WTC11 (cell line): ENCODE results near the gene ARHGAP44. TPM values are rescaled to one million over a fixed set of nuclear protein-coding genes. Genes with fewer than 3 reads are reported as not detected.

Experiments
- ATAC-seq: fragments of 200-7000 bp; cut with Tn5 transposase; 2 replicates; pipeline ENCODE4 v1.10.0; 2021; ENCODE audit warnings: mild to moderate bottlenecking, moderate library complexity
- CTCF ChIA-PET: fragments of 300-600 bp; sonication (Branson Sonifier 250); formaldehyde crosslinking; loops from one replicate; lab custom pipeline; 2021; ENCODE audit warnings: antibody characterized with exemption; lab: Charles Lee
- POLR2A ChIA-PET: fragments of 350-600 bp; sonication (Branson Sonifier 250); formaldehyde crosslinking; loops from one replicate; lab custom pipeline; 2021; ENCODE audit warnings: antibody characterized with exemption; lab: Charles Lee
- DNase-seq: peaks from one replicate; pipeline ENCODE4 v3.0.0; 2021; ENCODE audit warnings: low spot score
- H3K27ac Mint-ChIP-seq: 2 replicates; pipeline ENCODE4 v1.8.0; 2021; ENCODE audit warnings: mixed read lengths
- H3K27me3 Mint-ChIP-seq: 2 replicates; pipeline ENCODE4 v1.8.0; 2021; ENCODE audit warnings: low read depth, mild to moderate bottlenecking, moderate library complexity, mixed read lengths
- H3K36me3 Mint-ChIP-seq: 2 replicates; pipeline ENCODE4 v1.8.0; 2021; ENCODE audit warnings: mixed read lengths
- H3K4me1 Mint-ChIP-seq: 2 replicates; pipeline ENCODE4 v1.8.0; 2022; ENCODE audit warnings: mixed read lengths
- H3K4me3 Mint-ChIP-seq: 2 replicates; pipeline ENCODE4 v1.8.0; 2021; ENCODE audit warnings: mild to moderate bottlenecking, moderate library complexity, mixed read lengths
- H3K9me3 Mint-ChIP-seq: 2 replicates; pipeline ENCODE4 v1.8.0; 2021; ENCODE audit warnings: mixed read lengths
- GABPB1 ChIP-seq: sonication (generic); formaldehyde crosslinking; IDR thresholded peaks from 2 replicates; pipeline ENCODE4 v1.8.1; 2023; ENCODE audit warnings: mild to moderate bottlenecking, missing genetic modification reagents
- HMGA2 ChIP-seq: fragments of 250-450 bp; sonication (Bioruptor Pico); IDR thresholded peaks from 2 replicates; pipeline ENCODE4 v1.4.0; 2021; ENCODE audit warnings: mild to moderate bottlenecking, moderate library complexity
- MYBL2 ChIP-seq: sonication (generic); formaldehyde crosslinking; IDR thresholded peaks from 2 replicates; pipeline ENCODE4 v1.8.1; 2023; ENCODE audit warnings: mild to moderate bottlenecking, moderate library complexity, missing genetic modification reagents
- NFATC4 ChIP-seq: fragments of 250-450 bp; sonication (Bioruptor Pico); IDR thresholded peaks from 2 replicates; pipeline ENCODE4 v1.9.0; 2021; ENCODE audit warnings: mild to moderate bottlenecking
- NR1H2 ChIP-seq: sonication (generic); formaldehyde crosslinking; IDR thresholded peaks from 2 replicates; pipeline ENCODE4 v1.9.0; 2021; ENCODE audit warnings: mild to moderate bottlenecking, moderate library complexity, missing genetic modification reagents
- SP1 ChIP-seq: sonication (generic); formaldehyde crosslinking; conservative IDR thresholded peaks from 2 replicates; pipeline ENCODE4 v1.8.1; 2022; ENCODE audit warnings: missing genetic modification reagents
- TEAD4 ChIP-seq: sonication (generic); formaldehyde crosslinking; IDR thresholded peaks from 2 replicates; pipeline ENCODE4 v1.8.0; 2022; ENCODE audit warnings: mild to moderate bottlenecking, missing genetic modification reagents
- ZNF263 ChIP-seq: sonication (generic); formaldehyde crosslinking; IDR thresholded peaks from 2 replicates; pipeline ENCODE4 v1.8.1; 2022; ENCODE audit warnings: low read depth, mild to moderate bottlenecking, moderate library complexity, missing genetic modification reagents
- ZNF396 ChIP-seq: fragments of 250-450 bp; sonication (Bioruptor Pico); IDR thresholded peaks from 2 replicates; pipeline ENCODE4 v1.8.0; 2021; ENCODE audit warnings: mild to moderate bottlenecking, moderate library complexity, borderline replicate concordance
- total RNA-seq: library from RNA; stranded (reverse); gene quantifications from 3 replicates; pipeline ENCODE4 v1.2.3, GENCODE V29; 2021
- TF ChIP-seq, protein P1 (sequence below): sonication (generic); formaldehyde crosslinking; IDR thresholded peaks from 2 replicates; pipeline ENCODE4 v1.8.0; 2022; ENCODE audit warnings: mild to moderate bottlenecking, missing genetic modification reagents
- TF ChIP-seq, protein P2 (sequence below): fragments of 200-600 bp; IDR thresholded peaks from 2 replicates; pipeline ENCODE4 v1.8.0; 2022; ENCODE audit warnings: antibody characterized with exemption
- TF ChIP-seq, protein P3 (sequence below): fragments of 250-450 bp; sonication (Bioruptor Pico); IDR thresholded peaks from 2 replicates; pipeline ENCODE4 v1.9.0; 2021; ENCODE audit warnings: mild to moderate bottlenecking

ARHGAP44 gene
- total RNA-seq, 1 experiment from 2014 or later = 23.8 TPM

DNA sequence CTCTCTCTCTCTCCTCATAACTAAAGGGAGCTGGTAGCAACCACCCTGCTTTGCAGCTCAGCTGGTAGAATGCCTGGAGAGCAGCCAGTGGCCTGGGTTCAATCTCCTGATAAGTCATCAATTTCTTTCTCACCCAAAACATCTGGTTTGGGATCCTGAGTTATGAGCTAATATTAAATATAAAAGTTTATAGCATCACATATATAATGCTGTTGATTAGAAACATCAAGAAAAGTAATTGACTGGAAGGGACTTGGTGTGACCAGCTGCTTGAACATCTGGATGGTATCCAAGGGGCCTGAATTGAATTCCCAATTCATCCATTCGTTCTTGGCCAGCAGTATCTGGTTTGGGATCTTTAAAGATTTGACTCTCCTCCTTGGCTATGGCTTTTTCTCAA is 240.8 kb downstream of the ARHGAP44 start (continued):
- TF ChIP-seq NFATC4 (CRISPR knock-in tag) (no peak), TEAD4 (no peak), HMGA2 (no peak), ZNF396 (CRISPR knock-in tag) (no peak)
- TF ChIP-seq, protein P1, sequence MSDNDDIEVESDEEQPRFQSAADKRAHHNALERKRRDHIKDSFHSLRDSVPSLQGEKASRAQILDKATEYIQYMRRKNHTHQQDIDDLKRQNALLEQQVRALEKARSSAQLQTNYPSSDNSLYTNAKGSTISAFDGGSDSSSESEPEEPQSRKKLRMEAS = no peak
- TF ChIP-seq, all 79 proteins: peak for 0

DNA sequence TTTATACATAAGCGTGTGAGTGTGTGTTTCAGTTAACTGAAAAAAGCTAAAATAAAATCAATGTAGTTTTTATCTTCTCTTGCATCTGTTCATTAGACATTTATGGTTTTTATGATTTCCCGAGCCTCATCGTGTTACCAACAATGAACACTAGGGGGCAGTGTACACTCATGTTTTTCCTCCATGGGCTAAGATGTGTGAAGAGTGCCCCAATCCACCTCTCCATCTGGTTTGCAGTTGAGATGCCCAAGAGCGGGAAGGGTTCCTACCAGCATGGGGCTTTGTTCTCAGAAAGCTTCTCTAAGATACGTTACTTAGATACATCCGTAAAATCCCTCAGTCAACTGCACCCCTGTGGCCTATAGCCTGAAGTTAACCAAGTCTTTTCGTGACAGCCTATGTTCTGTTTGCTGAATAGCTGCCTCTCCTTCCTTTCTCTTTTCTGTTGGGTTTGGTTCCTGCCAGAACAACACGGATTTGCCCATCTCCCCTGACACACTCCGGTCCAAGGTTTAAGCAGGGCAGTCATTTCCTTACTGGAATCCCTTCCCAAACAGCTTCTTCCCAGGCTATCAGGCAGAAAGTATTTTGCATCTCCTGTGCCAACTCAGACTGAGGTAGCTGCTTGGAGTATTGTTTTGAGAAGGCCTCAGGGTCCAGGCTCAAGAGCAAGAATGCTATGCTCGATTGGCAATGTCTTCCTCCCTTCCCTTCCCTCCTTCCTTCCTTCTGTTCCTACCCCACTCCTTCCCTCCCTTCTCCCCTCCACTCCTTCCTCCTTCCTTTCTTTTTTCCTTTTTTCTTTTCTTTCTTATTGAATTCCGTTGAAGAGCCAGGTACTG is 241.4 kb downstream of the ARHGAP44 start:
- CTCF ChIA-PET = interaction anchor here (0.6 to 3.9 kb wide), 19 partner anchors 10 to 557 kb away, joined by 3 to 48 read pairs (median 4); partner anchors contain the start of gene ELAC2
- POLR2A ChIA-PET = no interaction called here
- H3K4me3 Mint-ChIP-seq = no peak overlapping the region
- peak; percentile 62 for ATAC-seq
- peaks cover 3% of the 10 kb centered on the region; the same call in 1 of the 2 replicates for H3K36me3 Mint-ChIP-seq
- no peak overlapping the region for H3K27ac Mint-ChIP-seq
- TF ChIP-seq, protein P2, sequence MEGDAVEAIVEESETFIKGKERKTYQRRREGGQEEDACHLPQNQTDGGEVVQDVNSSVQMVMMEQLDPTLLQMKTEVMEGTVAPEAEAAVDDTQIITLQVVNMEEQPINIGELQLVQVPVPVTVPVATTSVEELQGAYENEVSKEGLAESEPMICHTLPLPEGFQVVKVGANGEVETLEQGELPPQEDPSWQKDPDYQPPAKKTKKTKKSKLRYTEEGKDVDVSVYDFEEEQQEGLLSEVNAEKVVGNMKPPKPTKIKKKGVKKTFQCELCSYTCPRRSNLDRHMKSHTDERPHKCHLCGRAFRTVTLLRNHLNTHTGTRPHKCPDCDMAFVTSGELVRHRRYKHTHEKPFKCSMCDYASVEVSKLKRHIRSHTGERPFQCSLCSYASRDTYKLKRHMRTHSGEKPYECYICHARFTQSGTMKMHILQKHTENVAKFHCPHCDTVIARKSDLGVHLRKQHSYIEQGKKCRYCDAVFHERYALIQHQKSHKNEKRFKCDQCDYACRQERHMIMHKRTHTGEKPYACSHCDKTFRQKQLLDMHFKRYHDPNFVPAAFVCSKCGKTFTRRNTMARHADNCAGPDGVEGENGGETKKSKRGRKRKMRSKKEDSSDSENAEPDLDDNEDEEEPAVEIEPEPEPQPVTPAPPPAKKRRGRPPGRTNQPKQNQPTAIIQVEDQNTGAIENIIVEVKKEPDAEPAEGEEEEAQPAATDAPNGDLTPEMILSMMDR = peak; percentile 54
- no peak for TF ChIP-seq GABPB1 (CRISPR knock-in tag)
- peaks cover 12% of the 10 kb centered on the region for H3K27me3 Mint-ChIP-seq
- H3K9me3 Mint-ChIP-seq = peaks cover 14% of the 10 kb centered on the region
- no peak for DNase-seq
- peaks cover 7% of the 10 kb centered on the region for H3K4me1 Mint-ChIP-seq

DNA sequence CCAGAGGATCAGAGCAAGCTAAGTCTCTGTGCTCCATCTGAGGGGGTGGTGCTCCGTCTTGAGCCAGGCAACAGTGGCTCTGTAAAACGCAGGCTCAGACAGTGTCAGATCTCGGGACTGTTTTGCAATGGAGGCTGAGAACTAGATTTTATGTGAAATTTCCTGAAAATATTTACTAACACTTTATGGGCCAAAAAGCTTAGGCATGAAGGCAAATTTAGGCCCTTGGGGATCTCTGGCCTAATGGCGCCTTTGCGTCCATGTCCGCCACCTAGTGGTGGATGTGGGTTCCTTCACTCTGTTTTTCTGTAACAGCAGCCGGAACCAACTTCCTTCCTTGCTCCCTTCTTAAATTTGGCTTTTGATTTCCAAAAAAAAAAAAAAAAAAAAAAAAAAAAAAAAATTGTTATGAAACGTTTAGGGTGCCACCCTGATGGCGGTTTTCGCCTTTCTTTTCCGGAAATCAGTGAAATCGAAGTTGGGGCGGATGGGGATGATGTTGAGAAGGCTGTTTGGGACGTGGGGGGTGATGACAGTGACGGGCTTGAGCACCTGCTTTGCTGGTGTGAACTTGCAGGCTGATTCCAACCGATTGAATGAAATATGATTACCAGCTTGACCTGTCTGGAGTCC is 242.5 kb downstream of the ARHGAP44 start:
- H3K36me3 Mint-ChIP-seq = peaks cover 9% of the 10 kb centered on the region
- peaks cover 25% of the 10 kb centered on the region for H3K9me3 Mint-ChIP-seq
- no peak overlapping the region for H3K27ac Mint-ChIP-seq
- H3K4me3 Mint-ChIP-seq = no peak overlapping the region
- H3K27me3 Mint-ChIP-seq = peaks cover 8% of the 10 kb centered on the region
- DNase-seq (peak; percentile 56), ATAC-seq (peak; percentile 61; the same call in 1 of the 2 replicates)
- POLR2A ChIA-PET = interaction anchor here (1.0 kb wide), 1 partner anchor 14 kb away, joined by 3 read pairs; the partner anchor contains the start of gene ELAC2
- CTCF ChIA-PET = interaction anchor here (0.6 to 3.9 kb wide), 26 partner anchors 8 to 1895 kb away, joined by 3 to 48 read pairs (median 4); partner anchors contain the start of gene ELAC2
- TF ChIP-seq, protein P3, sequence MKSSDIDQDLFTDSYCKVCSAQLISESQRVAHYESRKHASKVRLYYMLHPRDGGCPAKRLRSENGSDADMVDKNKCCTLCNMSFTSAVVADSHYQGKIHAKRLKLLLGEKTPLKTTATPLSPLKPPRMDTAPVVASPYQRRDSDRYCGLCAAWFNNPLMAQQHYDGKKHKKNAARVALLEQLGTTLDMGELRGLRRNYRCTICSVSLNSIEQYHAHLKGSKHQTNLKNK = no peak
- peak; percentile 40; the same call in 1 of the 2 replicates for TF ChIP-seq ZNF263
- TF ChIP-seq, protein P2 = peak; percentile 86
- TF ChIP-seq, all 79 proteins: peak for 2
- peaks cover 7% of the 10 kb centered on the region for H3K4me1 Mint-ChIP-seq

DNA sequence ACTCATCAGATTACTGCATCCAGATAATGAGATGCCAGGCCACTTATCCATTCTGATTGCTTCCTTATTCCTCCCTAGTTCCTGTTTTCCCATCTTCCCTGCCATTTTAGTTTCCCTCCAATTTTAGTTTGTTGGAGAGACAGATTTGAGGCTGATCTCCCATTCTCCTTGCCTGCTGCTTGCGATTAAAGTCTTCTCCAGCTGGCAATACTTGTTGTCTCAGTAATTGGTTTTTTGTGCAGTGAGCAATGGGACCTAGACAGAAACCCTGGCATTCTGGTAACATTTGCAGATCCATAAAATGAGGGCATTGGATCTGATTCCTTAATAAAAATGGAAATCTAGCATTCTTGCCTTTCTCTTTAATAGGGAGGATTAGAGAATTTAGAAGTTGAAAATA is 246.1 kb downstream of the ARHGAP44 start:
- DNase-seq (no peak), ATAC-seq (no peak)
- TF ChIP-seq MYBL2 (CRISPR knock-in tag) (no peak), NR1H2 (CRISPR knock-in tag) (no peak), SP1 (CRISPR knock-in tag) (no peak)
- H3K27me3 Mint-ChIP-seq = peaks cover 5% of the 10 kb centered on the region
- H3K27ac Mint-ChIP-seq = no peak overlapping the region
- H3K9me3 Mint-ChIP-seq = peaks cover 37% of the 10 kb centered on the region
- POLR2A ChIA-PET = no interaction called here
- H3K36me3 Mint-ChIP-seq = peaks cover 15% of the 10 kb centered on the region
- CTCF ChIA-PET = no interaction called here
- peaks cover 5% of the 10 kb centered on the region for H3K4me1 Mint-ChIP-seq
- no peak overlapping the region for H3K4me3 Mint-ChIP-seq
